IMR-90 (cell line): Measurements from ENCODE around the gene SLFNL1. TPM values are rescaled to one million over a fixed set of nuclear protein-coding genes. Genes with fewer than 3 reads are reported as not detected.

ENCODE experiments used
- ATAC-seq: fragments of 200-7000 bp; cut with Tn5 transposase; 2 replicates; pipeline ENCODE4 v1.9.1; 2020; ENCODE audit warnings: low read depth, mild to moderate bottlenecking, moderate library complexity
- BruUV-seq: library from RNA; stranded (reverse); fragments of 400-500 nt; replicated peaks from 2 replicates; lab custom pipeline; 2021; lab: Mats Ljungman, UMichigan
- CTCF ChIA-PET: fragments of 300-600 bp; formaldehyde crosslinking; extraction: SDS; loops from one replicate; lab custom pipeline; 2021; ENCODE audit warnings: antibody characterized with exemption; lab: Yijun Ruan, JAX
- POLR2A ChIA-PET: fragments of 300-600 bp; sonication (Branson Sonifier 250); formaldehyde crosslinking; loops from one replicate; lab custom pipeline; 2022; ENCODE audit warnings: antibody characterized with exemption; ENCODE audit not compliant: unreplicated experiment; lab: Charles Lee
- DNase-seq: peaks from one replicate; pipeline ENCODE4 v3.0.0; 2013
- H2AFZ ChIP-seq: replicated peaks from 2 replicates; pipeline ENCODE3; 2013; ENCODE audit warnings: low read length, mild to moderate bottlenecking; ENCODE audit not compliant: poor library complexity
- H2AK5ac ChIP-seq: 2 replicates; pipeline ENCODE4 v1.6.1; 2013; ENCODE audit warnings: low read depth, low read length, inconsistent platforms
- H2AK9ac ChIP-seq: replicated peaks from 2 replicates; pipeline ENCODE3; 2013; ENCODE audit warnings: mild to moderate bottlenecking, low read depth, low read length, moderate library complexity; ENCODE audit not compliant: poor library complexity
- H2BK120ac ChIP-seq: 2 replicates; pipeline ENCODE4 v1.6.1; 2013; ENCODE audit warnings: low read depth, low read length, inconsistent platforms
- H2BK15ac ChIP-seq: 3 replicates; pipeline ENCODE4 v1.6.1; 2013; ENCODE audit warnings: low read depth, low read length, inconsistent platforms
- H2BK20ac ChIP-seq: 2 replicates; pipeline ENCODE4 v1.6.1; 2013; ENCODE audit warnings: low read depth, mild to moderate bottlenecking, inconsistent platforms, low read length, moderate library complexity
- H2BK5ac ChIP-seq: 2 replicates; pipeline ENCODE4 v1.6.1; 2013; ENCODE audit warnings: mild to moderate bottlenecking, low read depth, low read length, inconsistent platforms; ENCODE audit not compliant: poor library complexity, severe bottlenecking
- H3K14ac ChIP-seq: replicated peaks from 2 replicates; pipeline ENCODE4 v1.6.1; 2013; ENCODE audit warnings: low read depth, low read length, inconsistent platforms
- H3K18ac ChIP-seq: 2 replicates; pipeline ENCODE4 v1.6.1; 2013; ENCODE audit warnings: low read depth, low read length, control low read depth
- H3K23ac ChIP-seq: 2 replicates; pipeline ENCODE4 v1.6.1; 2013; ENCODE audit warnings: low read depth, low read length, inconsistent platforms
- H3K27ac ChIP-seq: 2 replicates; pipeline ENCODE4 v1.5.1; 2013; ENCODE audit warnings: mild to moderate bottlenecking, control low read depth, low read length; ENCODE audit not compliant: insufficient read depth
- H3K27me3 ChIP-seq: 2 replicates; pipeline ENCODE4 v1.6.1; 2013; ENCODE audit warnings: low read length; ENCODE audit not compliant: control insufficient read depth, insufficient read depth
- H3K36me3 ChIP-seq: 2 replicates; pipeline ENCODE4 v1.6.1; 2013; ENCODE audit warnings: low read length, mixed read lengths; ENCODE audit not compliant: control insufficient read depth, insufficient read depth
- H3K4ac ChIP-seq: 2 replicates; pipeline ENCODE4 v1.6.1; 2013; ENCODE audit warnings: low read depth, low read length, inconsistent platforms
- H3K4me1 ChIP-seq: 2 replicates; pipeline ENCODE4 v1.6.1; 2013; ENCODE audit warnings: low read length, mixed read lengths; ENCODE audit not compliant: control insufficient read depth, insufficient read depth
- H3K4me2 ChIP-seq: 2 replicates; pipeline ENCODE4 v1.6.1; 2013; ENCODE audit warnings: low read depth, mild to moderate bottlenecking, control low read depth, low read length, moderate library complexity
- H3K4me3 ChIP-seq: 2 replicates; pipeline ENCODE4 v1.5.1; 2013; ENCODE audit warnings: low read depth, mild to moderate bottlenecking, control low read depth, low read length, moderate library complexity; ENCODE audit not compliant: insufficient read depth
- H3K56ac ChIP-seq: 2 replicates; pipeline ENCODE4 v1.6.1; 2013; ENCODE audit warnings: low read length, inconsistent platforms; ENCODE audit not compliant: insufficient read depth; ENCODE audit errors: extremely low read depth
- H3K79me1 ChIP-seq, 2 experiments: 2 replicates each; pipeline ENCODE4 v1.6.1; 2013; ENCODE audit warnings: low read length in 2 of 2, inconsistent platforms in 1 of 2, low read depth in 1 of 2
- H3K9ac ChIP-seq: 2 replicates; pipeline ENCODE4 v1.6.1; 2013; ENCODE audit warnings: low read depth, low read length, control low read depth
- H3K9me1 ChIP-seq: 2 replicates; pipeline ENCODE4 v1.6.1; 2013; ENCODE audit warnings: low read length, inconsistent platforms; ENCODE audit not compliant: insufficient read depth
- H3K9me3 ChIP-seq: 2 replicates; pipeline ENCODE4 v1.6.1; 2013; ENCODE audit warnings: low read length; ENCODE audit not compliant: control insufficient read depth, insufficient read depth
- H4K20me1 ChIP-seq: 2 replicates; pipeline ENCODE4 v1.6.1; 2013; ENCODE audit warnings: low read length, inconsistent platforms; ENCODE audit not compliant: insufficient read depth
- H4K5ac ChIP-seq: 2 replicates; pipeline ENCODE4 v1.6.1; 2013; ENCODE audit warnings: mild to moderate bottlenecking, low read depth, low read length, control low read depth
- H4K8ac ChIP-seq, 2 experiments: 2 replicates each; pipeline ENCODE4 v1.6.1; 2013; ENCODE audit warnings: low read depth in 2 of 2, low read length in 2 of 2, control low read depth in 1 of 2, inconsistent platforms in 1 of 2
- H4K91ac ChIP-seq: 2 replicates; pipeline ENCODE4 v1.6.1; 2013; ENCODE audit warnings: low read depth, low read length, inconsistent platforms; ENCODE audit not compliant: insufficient read depth
- CEBPB ChIP-seq: IDR thresholded peaks from 2 replicates; pipeline ENCODE4 v1.6.1; 2012; ENCODE audit warnings: low read depth, low read length, improper control_type of control experiment
- CTCF ChIP-seq: conservative IDR thresholded peaks from 2 replicates; pipeline ENCODE4 v1.5.1; 2012; ENCODE audit warnings: mild to moderate bottlenecking, low read depth, low read length, improper control_type of control experiment
- MAFK ChIP-seq: IDR thresholded peaks from 2 replicates; pipeline ENCODE4 v1.6.1; 2012; ENCODE audit warnings: low read depth, low read length, improper control_type of control experiment
- MAZ ChIP-seq: IDR thresholded peaks from 2 replicates; pipeline ENCODE4 v1.6.1; 2012; ENCODE audit warnings: low read depth, mild to moderate bottlenecking, low read length, improper control_type of control experiment, moderate library complexity, borderline replicate concordance
- NFE2L2 ChIP-seq: fragments of 150-350 bp; IDR thresholded peaks from 2 replicates; pipeline ENCODE4 v1.6.1; 2016; ENCODE audit warnings: low read depth, mild to moderate bottlenecking, low read length
- RAD21 ChIP-seq: IDR thresholded peaks from 2 replicates; pipeline ENCODE4 v1.6.1; 2012; ENCODE audit warnings: low read length, improper control_type of control experiment
- RCOR1 ChIP-seq: IDR thresholded peaks from 2 replicates; pipeline ENCODE4 v1.6.1; 2012; ENCODE audit warnings: mild to moderate bottlenecking, low read length, improper control_type of control experiment; ENCODE audit not compliant: insufficient replicate concordance
- SMC3 ChIP-seq: fragments of 150-350 bp; IDR thresholded peaks from 2 replicates; pipeline ENCODE4 v1.6.1; 2016; ENCODE audit warnings: low read depth, mild to moderate bottlenecking, antibody characterized with exemption, low read length, moderate library complexity
- WGBS, 2 experiments: methylation state at CpG; one replicate each; pipeline versions ENCODE4 v1.1.5 to v1.1.7; 2013; ENCODE audit warnings: missing lambda C conversion rate in 2 of 2; ENCODE audit not compliant: insufficient read length in 1 of 2; ENCODE audit errors: extremely low coverage in 2 of 2; 5-methylcytosine and 5-hydroxymethylcytosine counted together
- dilution Hi-C: fragments of 300-500 bp; cut with HindIII; formaldehyde crosslinking; loops from one replicate; pipeline ENCODE4 v1.14.3; 2018; ENCODE audit warnings: low sequenced_read_pairs; ENCODE audit not compliant: unreplicated experiment
- in situ Hi-C: fragments of 300-500 bp; cut with MboI; formaldehyde crosslinking; loops from 3 replicates; pipeline ENCODE4 v1.14.3; 2019; ENCODE audit warnings: low sequenced_read_pairs, inconsistent platforms, mixed read lengths
- intact Hi-C: fragments of 100-400 bp; cut with micrococcal nuclease; formaldehyde crosslinking; loops from 2 replicates; pipeline ENCODE4 v1.10.0; 2022
- polyA plus RNA-seq, 3 experiments: library from polyadenylated mRNA; depleted of rRNA; stranded (reverse); fragments of >200 nt; gene quantifications; 2 replicates each; pipeline ENCODE4 v1.2.3, GENCODE V29; 2012; ENCODE audit warnings: low replicate concordance in 1 of 3
- total RNA-seq: library from RNA; depleted of rRNA; stranded (reverse); fragments of >200 nt; gene quantifications from 2 replicates; pipeline ENCODE4 v1.2.3, GENCODE V29; 2012

The SLFNL1 gene
- total and polyA plus RNA-seq, 2 of the 4 experiments (the other 2 are of a cell fraction), result under 0.01 to 0.09 TPM

GRCh38 chr1:41005876-41006275 is 15.6 kb downstream of the SLFNL1 start:
- Histone ChIP-seq H4K20me1 (peaks cover 15% of the 10 kb centered on the region), H3K9me1 (peaks cover 13% of the 10 kb centered on the region), H2BK15ac (no peak overlapping the region), H3K9ac (no peak overlapping the region), H2BK20ac (no peak overlapping the region), H2AFZ (no peak overlapping the region), H2BK120ac (no peak overlapping the region), H3K36me3 (peaks cover 47% of the 10 kb centered on the region), H3K4ac (no peak overlapping the region), H3K27me3 (no peaks in the 10 kb centered on the region), H2BK5ac (no peak overlapping the region), H3K56ac (no peak overlapping the region), H3K79me1 (peaks cover 33 to 75% of the 10 kb centered on the region in 2 experiments), H3K4me2 (no peak overlapping the region), H3K27ac (no peak overlapping the region), H2AK9ac (no peak overlapping the region), H3K23ac (no peak overlapping the region), H4K91ac (no peak overlapping the region), H3K14ac (no peak overlapping the region), H2AK5ac (no peak overlapping the region), H3K4me1 (peaks cover 14% of the 10 kb centered on the region), H4K8ac (no peak overlapping the region; a peak in 1 of 4 replicates), H3K4me3 (no peak overlapping the region), H4K5ac (no peak overlapping the region), H3K18ac (no peak overlapping the region), H3K9me3 (no peaks in the 10 kb centered on the region)
- in situ Hi-C loops (no loop called here), dilution Hi-C loops (no loop called here), intact Hi-C loops (no loop called here)
- TF ChIP-seq CEBPB (no peak), NFE2L2 (no peak), SMC3 (no peak), MAZ (no peak), RCOR1 (no peak), RAD21 (no peak), CTCF (no peak), MAFK (no peak)
- ChIA-PET CTCF (no interaction called here), POLR2A (no interaction called here)
- no TSS peak for BruUV-seq
- no CpG with 5 or more reads among the region's 5 CpGs for WGBS, 2 experiments
- no peak for DNase-seq
- no peak for ATAC-seq
